HG03575 (cell line): ENCODE measurements around the gene TBP.
"Not testable (repeated sequence)": the region's sequence is repeated elsewhere in the genome, so short reads cannot be mapped to it uniquely, and the experiment has no call there.

ENCODE experiments used
- ATAC-seq: cut with Tn5 transposase; IDR thresholded peaks from one replicate; pipeline ENCODE4 v1.9.1; 2021; ENCODE audit not compliant: unreplicated experiment, insufficient number of reproducible peaks, low FRiP score; ENCODE audit errors: extremely low read depth

The TBP gene

GRCh38 chr6:170584954-170585498, 30.9 kb downstream of the TBP start:
- ATAC-seq: peak; percentile 12

GRCh38 chr6:170590725-170591124, 36.6 kb downstream of the TBP start:
- ATAC-seq: no peak

- no peak for ATAC-seq
These were observed 42.3 kb downstream of the TBP start for GRCh38 chr6:170596426-170596825.

GRCh38 chr6:170597278-170597677, 43.1 kb downstream of the TBP start:
- no peak for ATAC-seq

GRCh38 chr6:170605574-170606259, 51.5 kb downstream of the TBP start:
- ATAC-seq: no peak

GRCh38 chr6:170609225-170609624, 55.1 kb downstream of the TBP start:
- not testable (repeated sequence) for ATAC-seq

- not testable (repeated sequence) for ATAC-seq
These were observed 58.2 kb downstream of the TBP start for GRCh38 chr6:170612256-170612804.

GRCh38 chr6:170616020-170616554, 61.9 kb downstream of the TBP start:
- ATAC-seq: not testable (repeated sequence)
